HG03064 (cell line): Measurements from ENCODE around the gene PDGFA.

Source experiments
- ATAC-seq: cut with Tn5 transposase; IDR thresholded peaks from one replicate; pipeline ENCODE4 v1.9.1; 2021; ENCODE audit warnings: low read depth; ENCODE audit not compliant: unreplicated experiment

The PDGFA gene

DNA sequence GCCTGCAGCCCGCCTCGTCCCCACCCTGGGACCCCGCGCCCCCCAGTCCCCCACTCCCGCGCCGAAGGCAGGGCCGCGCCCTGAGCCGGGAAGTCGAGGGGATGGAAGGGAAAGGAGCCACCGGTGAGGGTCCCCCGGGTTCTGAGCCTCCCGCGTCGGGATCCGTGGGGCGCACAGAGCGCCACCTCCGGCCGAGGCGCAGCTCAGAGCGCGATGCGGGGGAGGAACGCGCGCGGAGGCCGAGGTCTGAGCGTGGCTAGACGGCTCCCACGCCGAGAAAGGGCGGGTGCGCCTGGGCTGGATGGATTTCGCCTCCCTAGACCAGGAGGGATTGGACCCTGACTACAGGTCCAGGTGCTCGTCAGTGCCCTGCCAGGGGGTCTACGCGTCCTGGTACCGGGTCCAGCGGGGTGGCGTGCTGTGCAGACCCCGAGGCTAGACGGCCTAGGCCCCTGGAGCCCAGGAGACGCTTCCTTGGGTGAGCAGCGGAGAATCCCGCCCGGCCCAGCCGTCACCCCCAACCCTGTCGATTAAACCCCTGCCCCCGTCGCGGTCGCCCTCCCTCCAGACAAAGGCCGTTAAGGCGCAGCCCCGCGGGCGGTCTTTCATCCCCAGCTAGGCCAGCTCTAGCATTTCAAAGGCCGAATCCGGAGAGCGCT lies 986 bp upstream of the PDGFA start:
- no peak for ATAC-seq

DNA sequence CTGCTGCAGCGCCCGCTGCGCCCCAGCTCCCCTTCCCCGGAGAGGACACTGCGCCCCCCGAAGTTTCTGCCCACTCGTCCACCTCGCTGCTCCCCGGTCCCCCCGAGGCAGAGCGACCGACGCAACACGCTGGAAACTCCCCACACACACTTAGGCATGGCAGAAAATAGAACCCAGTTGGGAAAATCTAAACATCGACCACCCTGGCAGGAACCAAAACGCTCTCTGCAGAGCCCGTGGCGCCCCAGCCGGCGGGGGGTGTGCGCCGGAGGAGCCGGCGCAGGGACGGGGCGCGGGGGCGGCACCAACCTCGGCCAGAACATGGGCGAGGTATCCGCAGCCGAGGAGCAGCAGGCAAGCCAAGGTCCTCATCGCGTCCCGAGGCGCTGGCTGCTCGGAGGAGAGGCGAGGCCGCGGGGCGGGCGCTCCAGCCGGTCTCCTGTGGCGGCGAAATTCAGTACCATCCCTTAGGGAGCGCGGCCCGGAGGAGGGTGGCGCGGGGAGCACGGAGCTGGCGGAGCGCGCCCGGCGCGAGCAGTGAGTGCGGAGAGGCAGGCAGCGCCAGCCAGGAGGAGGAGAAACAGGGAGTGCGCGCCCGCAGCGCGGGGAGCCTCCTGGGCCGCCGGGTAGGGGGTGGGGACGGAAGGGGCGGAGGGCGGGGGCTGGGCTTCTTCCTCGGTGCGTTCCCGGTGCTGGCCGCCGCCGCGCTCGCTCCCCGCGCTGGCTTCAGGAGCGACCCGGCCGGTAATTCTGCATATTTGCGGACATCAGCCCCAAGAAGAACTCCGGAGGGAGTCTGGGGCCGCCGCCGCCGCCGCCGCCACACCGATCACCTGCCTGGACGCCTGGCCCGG lies 789 bp downstream of the PDGFA start:
- ATAC-seq = no peak

- ATAC-seq = no peak
Measured at GRCh38 chr7:517774-518629, 1.6 kb downstream of the PDGFA start.

GRCh38 chr7:516606-517456 lies 2.8 kb downstream of the PDGFA start:
- ATAC-seq = no peak

DNA sequence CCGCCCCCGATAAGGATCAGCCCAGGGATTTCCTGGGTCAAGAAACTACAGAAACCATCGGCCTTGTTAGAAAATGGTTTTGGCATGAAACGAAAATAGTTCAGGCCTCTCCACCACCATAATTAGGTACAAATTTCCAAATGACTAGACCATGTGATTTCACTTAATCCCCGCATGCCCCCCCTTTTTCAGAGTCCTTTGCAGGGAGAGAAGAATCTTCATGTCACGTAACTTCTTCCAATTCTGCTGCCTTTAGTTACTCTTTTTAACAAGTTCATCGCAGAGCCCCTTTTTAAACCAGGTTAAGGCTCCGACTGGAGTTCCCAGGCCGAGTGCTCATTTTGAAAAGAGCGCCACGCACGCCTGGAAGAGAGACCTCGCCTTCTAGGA lies 3.4 kb downstream of the PDGFA start:
- no peak for ATAC-seq

DNA sequence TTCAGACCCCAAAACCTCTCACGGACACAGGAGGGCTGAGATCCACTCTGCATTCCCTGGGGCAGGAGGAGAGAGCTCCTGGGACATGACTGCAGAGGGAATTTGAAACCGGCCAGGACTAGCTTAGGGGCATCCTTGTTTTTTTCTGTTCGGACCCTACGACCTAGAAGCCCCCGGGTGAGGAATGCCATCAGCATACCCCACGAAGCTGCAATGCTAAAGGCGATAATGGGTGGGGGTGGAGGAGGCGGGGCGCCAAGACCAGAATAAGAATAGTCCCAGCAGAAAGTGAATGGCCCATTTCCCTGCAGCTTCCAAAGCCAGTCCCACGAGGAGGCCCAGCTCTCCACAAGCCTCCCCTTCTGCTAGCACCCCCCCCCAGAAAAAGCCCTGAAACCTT lies 4.0 kb downstream of the PDGFA start:
- ATAC-seq = no peak

DNA sequence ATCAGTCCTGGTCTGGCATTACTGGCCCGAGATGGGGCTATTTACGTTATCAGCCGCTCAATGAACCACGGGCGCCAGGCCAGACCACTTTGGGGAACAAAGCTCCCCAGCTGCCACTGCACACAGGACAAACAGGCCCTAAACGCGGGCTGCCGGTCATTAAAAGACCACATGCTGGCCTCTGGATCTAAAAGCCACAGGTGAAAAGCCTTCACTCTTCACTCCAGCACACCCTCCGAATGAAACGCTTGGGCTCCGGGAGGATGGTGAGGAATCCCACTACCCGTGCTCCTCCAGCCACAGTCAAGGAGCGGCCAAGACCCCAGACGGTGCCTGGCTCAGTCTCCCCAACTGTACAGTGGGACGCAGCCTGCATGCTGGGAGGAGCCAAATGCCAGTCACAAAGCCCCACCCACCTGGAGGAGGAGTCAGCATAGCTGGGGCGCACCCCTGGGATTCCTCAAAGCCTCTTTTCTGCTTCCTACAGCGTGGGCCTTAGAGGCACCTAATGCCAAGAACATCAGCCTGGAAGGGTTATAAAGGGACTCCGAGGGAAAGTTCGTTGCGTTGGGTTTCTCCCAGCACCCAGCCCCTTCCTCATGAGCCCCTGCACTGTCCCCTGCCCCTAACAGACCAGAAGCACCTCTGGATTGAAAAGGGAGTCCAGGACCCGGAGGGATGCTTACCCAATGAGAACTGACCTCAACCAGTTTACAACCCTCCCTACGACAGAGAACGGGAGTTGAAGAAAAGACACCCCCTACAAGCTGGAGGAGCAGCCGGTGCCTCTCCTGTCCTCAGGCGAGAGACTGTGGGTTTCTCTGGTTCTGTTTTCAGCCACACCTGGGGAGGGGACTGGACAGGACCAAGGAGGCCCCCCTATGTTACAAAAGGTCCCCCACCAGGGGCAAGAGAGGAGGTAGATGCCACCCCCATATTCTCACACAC lies 4.7 kb downstream of the PDGFA start:
- ATAC-seq = no peak

GRCh38 chr7:514242-514641 lies 5.4 kb downstream of the PDGFA start:
- no peak for ATAC-seq

GRCh38 chr7:513521-514166 lies 6.0 kb downstream of the PDGFA start:
- ATAC-seq = no peak

- no peak for ATAC-seq
Measured at GRCh38 chr7:512541-513311, 6.9 kb downstream of the PDGFA start.

DNA sequence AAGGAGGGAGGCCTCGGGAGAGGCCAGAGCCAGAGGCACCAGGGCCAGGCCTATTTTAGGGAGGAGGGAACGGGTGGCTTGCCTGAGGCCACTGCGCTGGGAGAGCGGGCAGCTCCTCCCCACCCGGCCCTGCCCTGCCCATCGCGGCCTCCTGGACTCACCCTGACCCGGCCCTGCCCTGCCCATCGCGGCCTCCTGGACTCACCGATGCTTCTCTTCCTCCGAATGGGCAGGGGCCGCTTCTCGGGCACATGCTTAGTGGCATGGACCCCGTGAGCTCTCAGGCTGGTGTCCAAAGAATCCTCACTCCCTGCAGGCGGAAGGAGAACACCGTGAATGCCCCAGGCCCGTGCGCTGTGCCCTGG lies 7.5 kb downstream of the PDGFA start:
- no peak for ATAC-seq

DNA sequence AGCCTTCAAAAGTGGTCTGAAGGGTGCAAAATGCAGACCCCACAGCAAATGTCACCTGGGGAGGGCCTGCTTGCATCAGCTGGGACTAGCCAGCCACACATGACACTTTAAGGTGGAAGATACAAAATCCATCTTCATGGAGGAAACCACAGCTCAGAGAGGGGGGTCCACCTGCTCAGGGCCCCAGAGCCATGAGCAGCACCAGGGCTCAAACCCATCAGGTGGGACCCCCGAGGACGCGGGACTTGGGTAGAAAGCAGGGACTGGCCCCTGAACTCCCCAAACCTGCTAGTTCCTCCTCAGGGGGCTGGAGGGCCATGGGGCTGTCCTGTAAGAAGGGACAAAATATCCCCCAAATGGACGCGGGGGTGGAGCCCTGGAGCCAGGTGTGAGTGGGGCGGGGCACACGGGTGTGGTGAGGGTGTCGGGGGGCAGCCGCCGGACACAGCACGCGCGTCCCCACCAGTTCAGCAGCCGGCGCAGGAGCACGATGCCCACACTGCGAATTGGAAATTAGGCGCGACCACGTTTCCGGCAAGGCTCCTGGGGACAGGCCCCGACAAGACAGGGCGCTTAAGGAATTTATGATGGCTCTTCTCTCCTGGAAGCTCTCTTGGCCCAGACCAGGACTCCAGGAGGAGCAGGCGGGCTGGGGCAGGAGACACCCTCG lies 8.0 kb downstream of the PDGFA start:
- ATAC-seq = no peak

- no peak for ATAC-seq
Measured at GRCh38 chr7:510782-511281, 8.8 kb downstream of the PDGFA start.

DNA sequence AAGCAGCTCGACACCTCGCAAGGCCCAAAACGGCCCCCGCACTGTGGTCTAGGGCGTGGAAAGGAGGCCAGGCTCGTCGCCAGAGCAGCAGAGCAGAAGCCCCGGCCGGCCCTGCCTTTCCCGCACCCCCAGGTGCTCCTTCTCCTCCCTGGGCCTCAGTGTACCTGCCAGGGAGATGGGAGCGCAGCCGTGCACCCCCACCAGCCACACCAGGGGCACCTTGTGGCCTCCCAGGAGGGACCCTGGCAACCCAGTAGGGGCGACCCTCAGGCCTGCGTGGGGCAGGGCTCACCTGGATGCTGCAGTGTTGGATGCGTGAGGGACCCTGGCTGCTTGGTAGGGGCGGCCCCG lies 9.5 kb downstream of the PDGFA start:
- no peak for ATAC-seq

DNA sequence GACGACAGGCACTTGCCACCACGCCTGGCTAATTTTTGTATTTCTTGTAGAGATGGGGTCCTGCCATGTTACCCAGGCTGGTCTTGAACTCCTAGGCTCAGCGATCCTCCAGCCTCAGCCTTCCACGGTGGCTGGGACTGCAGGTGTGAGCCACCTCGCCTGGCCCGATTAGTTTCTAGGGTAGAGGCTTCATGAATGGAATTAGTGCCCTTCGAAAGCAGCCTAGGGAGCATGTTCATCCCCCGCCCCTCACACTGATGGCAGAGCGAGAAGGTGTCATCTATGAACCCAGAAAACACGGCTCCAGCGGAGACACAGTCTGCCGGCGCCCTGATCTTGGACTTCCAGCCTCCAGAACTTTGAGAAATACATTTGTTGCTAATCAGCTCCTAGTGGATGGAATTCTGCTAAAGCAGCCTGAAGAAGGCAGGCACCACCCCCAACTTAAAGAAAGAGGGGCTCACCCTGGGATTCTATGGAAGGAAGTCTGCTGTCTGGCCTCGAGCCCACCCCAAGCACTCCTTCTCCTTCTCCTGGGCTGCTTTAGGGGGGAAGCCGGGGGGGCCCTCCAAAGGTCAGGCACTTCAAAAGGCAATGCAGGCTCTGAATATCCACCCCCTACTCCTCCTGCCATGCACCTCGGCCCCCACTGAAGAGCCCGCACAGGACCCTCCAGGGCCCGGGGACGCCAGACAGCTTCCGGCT lies 10.1 kb downstream of the PDGFA start:
- no peak for ATAC-seq

DNA sequence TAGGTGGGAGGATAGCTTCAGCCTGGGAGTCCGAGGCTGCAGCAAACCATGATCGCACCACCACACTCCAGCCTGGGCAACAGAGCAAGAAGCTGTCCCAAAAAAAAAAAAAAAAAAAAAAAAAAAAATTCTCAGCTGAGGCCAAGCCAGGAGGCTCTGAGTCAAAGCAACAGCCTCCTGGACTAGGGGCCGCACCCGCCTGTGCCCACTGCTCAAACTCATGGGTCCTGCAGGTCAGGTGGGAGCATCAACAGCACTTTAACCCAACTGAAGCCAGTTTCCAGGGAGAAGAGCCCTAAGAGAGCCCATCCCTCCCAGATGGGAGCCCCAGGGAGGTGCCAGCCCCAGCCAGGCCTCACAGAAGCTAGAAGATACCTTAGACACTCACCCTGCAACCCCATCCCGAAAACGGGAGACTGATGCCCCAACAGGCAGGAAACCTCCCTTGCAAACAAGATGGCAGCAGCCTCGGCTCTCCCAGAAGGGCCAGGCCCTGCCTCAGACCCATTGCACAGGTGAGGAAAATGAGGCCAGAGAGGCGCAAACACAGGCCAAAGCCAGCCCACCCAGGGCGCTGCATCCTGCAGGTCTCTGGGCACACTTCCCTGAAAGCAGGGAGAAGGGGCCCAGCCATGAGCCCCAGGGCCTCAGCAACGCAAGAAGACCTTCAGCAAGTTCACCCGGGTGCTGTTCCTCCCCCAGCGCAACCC lies 11.0 kb downstream of the PDGFA start:
- no peak for ATAC-seq
